Activated CD8-positive, alpha-beta memory T cell treated with anti-CD3 and anti-CD28 coated beads, Interleukin-2, amount 50 U/mL, for 1 hour (primary cell): Measurements from ENCODE around the gene RBMS1.

Experiments
- DNase-seq: peaks from one replicate; pipeline ENCODE4 v3.0.0-alpha.2; 2020; ENCODE audit errors: extremely low read depth

RBMS1 gene

DNA sequence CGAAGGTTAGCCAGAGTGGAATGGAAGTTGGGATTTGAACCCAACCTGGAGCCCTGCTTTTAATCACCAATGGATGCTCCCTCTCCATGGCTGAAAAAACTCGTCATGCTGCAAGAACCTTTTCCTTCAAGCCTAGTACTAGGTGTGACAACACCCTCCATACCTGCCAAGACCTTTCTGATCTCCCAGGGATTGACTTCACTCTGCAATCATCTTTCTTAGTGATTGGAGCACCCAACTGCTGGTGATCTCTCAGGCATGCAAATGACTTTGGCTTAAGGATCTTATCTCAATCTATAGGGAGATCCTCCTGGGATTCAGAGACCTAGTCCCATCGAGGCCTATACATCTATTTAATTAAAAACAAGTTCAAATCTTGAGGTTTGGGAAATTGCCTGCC is 270.0 kb downstream of the RBMS1 start:
- DNase-seq: no peak

DNA sequence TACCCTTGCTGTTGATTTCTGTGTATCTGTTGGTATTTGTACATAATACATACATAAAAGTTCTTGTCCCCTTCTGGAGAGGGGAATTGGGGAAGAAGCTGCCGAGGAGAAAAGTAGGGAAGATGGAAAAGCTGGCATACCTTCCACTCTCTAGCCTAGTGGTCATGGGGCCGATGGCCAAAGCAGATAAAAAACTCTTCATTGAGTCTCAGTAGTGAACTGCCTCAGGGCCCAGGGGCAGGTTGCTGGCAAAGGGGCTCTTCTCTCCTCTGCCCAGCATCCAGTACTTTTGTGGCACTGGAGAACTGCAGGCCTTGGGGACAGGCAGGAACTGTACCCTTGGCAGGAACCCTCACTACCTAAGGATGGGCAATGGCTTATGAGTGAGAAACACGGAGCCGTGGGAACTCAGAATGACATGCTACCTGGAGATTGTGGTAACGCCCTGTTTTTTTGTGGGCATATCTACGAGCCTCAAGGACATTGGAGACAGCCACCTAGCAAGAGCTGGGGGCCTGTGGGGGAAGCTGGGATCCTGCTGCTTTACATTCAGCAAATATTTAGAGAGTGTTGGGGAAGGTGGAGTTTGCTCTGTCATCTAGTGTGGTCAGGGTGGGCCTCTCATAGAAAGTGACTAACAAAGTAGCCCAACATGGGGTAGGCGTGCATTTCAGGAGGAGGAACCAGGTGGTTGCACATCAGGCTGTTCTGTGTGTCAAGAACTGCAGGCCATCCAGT is 270.9 kb downstream of the RBMS1 start:
- no peak for DNase-seq
